HG03025 (cell line): ENCODE data around the gene CLPSL2.

Source experiments
- ATAC-seq: cut with Tn5 transposase; IDR thresholded peaks from one replicate; pipeline ENCODE4 v1.9.1; 2021; ENCODE audit warnings: mild to moderate bottlenecking, moderate library complexity; ENCODE audit not compliant: unreplicated experiment, low FRiP score

CLPSL2 gene

GRCh38 chr6:35824552-35825192, 48.3 kb downstream of the CLPSL2 start:
- no peak for ATAC-seq
